ENCODE data around the gene PSMA4. TPM values are rescaled to one million over a fixed set of nuclear protein-coding genes. Genes with fewer than 3 reads are reported as not detected.

The PSMA4 gene
- total RNA-seq, 2 experiments from 2014 or later = 231 to 278 TPM

Other genes starting within 250 kb of the PSMA4 start
- 10 to 100 TPM; 40.5 to 48.1 TPM for gene SKIC8, start 240.8 kb upstream of the PSMA4 start, total RNA-seq
- not detected for gene CRABP1, start 200.1 kb upstream of the PSMA4 start, total RNA-seq
- 10 to 100 TPM; 60.0 to 72.0 TPM for gene IREB2, start 102.2 kb upstream of the PSMA4 start, total RNA-seq
- gene HYKK, start 32.9 kb upstream of the PSMA4 start, total RNA-seq = 1 to 10 TPM; 1.7 to 1.9 TPM
- gene CHRNA5, start 25.1 kb downstream of the PSMA4 start, total RNA-seq = 1 to 10 TPM; 2.3 to 6.8 TPM
- gene CHRNA3, start 80.6 kb downstream of the PSMA4 start, total RNA-seq = not detected
- not detected for gene CHRNB4, start 100.8 kb downstream of the PSMA4 start, total RNA-seq

Measured in activated CD8-positive, alpha-beta memory T cell treated with anti-CD3 and anti-CD28 coated beads, Interleukin-2, amount 10 ng/mL, durations not matched to agents 7 days and 5 days (primary cell).